Kidney (tissue), 14 donors: ENCODE data around the gene ANKH. TPM values are rescaled to one million over a fixed set of nuclear protein-coding genes. Genes with fewer than 3 reads are reported as not detected.

Source experiments
- DNase-seq, 5 donors: peaks; one replicate each; pipeline ENCODE4 v3.0.0-alpha.2; 2013 to 2020
- FAIRE-seq: peaks from 2 replicates; lab custom pipeline; 2012; peaks lifted over from hg19 to GRCh38; lab: Jason Lieb, UNC
- H3K27ac ChIP-seq, 2 donors: one replicate each; pipeline ENCODE4 v1.7.0; 2013; ENCODE audit warnings: low read depth in 2 of 2, low read length in 2 of 2, inconsistent platforms in 1 of 2
- H3K27me3 ChIP-seq: one replicate; pipeline ENCODE4 v1.7.1; 2013; ENCODE audit warnings: low read length, inconsistent platforms; ENCODE audit not compliant: control insufficient read depth, insufficient read depth
- H3K36me3 ChIP-seq, 3 donors: one replicate each; pipeline versions ENCODE4 v1.7.0 to v1.7.1; 2013; ENCODE audit warnings: low read length in 3 of 3, control low read depth in 1 of 3, inconsistent platforms in 1 of 3; ENCODE audit not compliant: insufficient read depth in 3 of 3, control insufficient read depth in 2 of 3
- H3K4me1 ChIP-seq, 3 donors: one replicate each; pipeline versions ENCODE4 v1.7.0 to v1.7.1; 2013; ENCODE audit warnings: low read length in 3 of 3, inconsistent platforms in 1 of 3, low read depth in 1 of 3; ENCODE audit not compliant: control insufficient read depth in 2 of 3, insufficient read depth in 2 of 3
- H3K4me3 ChIP-seq, 3 donors: one replicate each; pipeline versions ENCODE4 v1.7.0 to v1.8.1; 2013; ENCODE audit warnings: low read length in 3 of 3, control low read depth in 1 of 3, inconsistent platforms in 1 of 3
- H3K9ac ChIP-seq, 3 donors: one replicate each; pipeline versions ENCODE4 v1.7.0 to v1.7.1; 2013; ENCODE audit warnings: low read length in 3 of 3, control low read depth in 1 of 3, inconsistent platforms in 1 of 3
- H3K9me3 ChIP-seq, 3 donors: one replicate each; pipeline versions ENCODE4 v1.7.0 to v1.7.1; 2013; ENCODE audit warnings: low read length in 3 of 3, control low read depth in 1 of 3, inconsistent platforms in 1 of 3; ENCODE audit not compliant: control insufficient read depth in 2 of 3, insufficient read depth in 1 of 3
- CTCF ChIP-seq: IDR thresholded peaks from 3 replicates; pipeline ENCODE4 v1.5.1; 2012; ENCODE audit warnings: mild to moderate bottlenecking, moderate library complexity, borderline replicate concordance; ENCODE audit not compliant: insufficient read depth; ENCODE audit errors: extremely low read depth
- intact Hi-C: fragments of 100-400 bp; cut with DNase I; formaldehyde crosslinking; loops from one replicate; pipeline ENCODE4 v1.11.1; 2022
- polyA plus RNA-seq: library from polyadenylated mRNA; stranded (reverse); fragments of 350-450 nt; fragmentation: Illumina TruSeq; extraction: RNeasy Lipid Tissue Mini Kit (QIAGEN cat#74804); gene quantifications from one replicate; pipeline ENCODE4 v1.2.3, GENCODE V29; 2014; ENCODE audit warnings: low read depth, low replicate concordance; ENCODE audit not compliant: insufficient read depth
- total RNA-seq: library from RNA; stranded (reverse); fragmentation: NEBNext Ultra II Directional; extraction: Animal tissue kit (Norgen Biotek cat#: 25700); gene quantifications from one replicate; pipeline ENCODE4 v1.2.1, GENCODE V29; 2021
- donor health status: control.
- donor health status: control.
- donor health status: control.
- donor health status: control.
- donor health status: control.
- donor health status: DM: yes; HTN: yes; CAD: no.
- donor health status: Normal renal cell carcinoma (clear cell type).

The ANKH gene
- total and polyA plus RNA-seq, 2 donors from 2014 or later = 19.0 to 44.6 TPM

GRCh38 chr5:14669975-14670374, 201.6 kb downstream of the ANKH start:
- peaks cover 0 to 5% (median 2%) of the 10 kb centered on the region in 3 donors for H3K36me3 ChIP-seq
- H3K27me3 ChIP-seq = no peaks in the 10 kb centered on the region
- no peak overlapping the region for H3K4me3 ChIP-seq
- intact Hi-C loops = no loop called here
- FAIRE-seq (no peak), DNase-seq (no peak)
- H3K4me1 ChIP-seq = peaks cover 0 to 28% (median 19%) of the 10 kb centered on the region in 3 donors
- no peak for TF ChIP-seq CTCF
- no peaks in the 10 kb centered on the region for H3K9me3 ChIP-seq
- no peak overlapping the region for H3K9ac ChIP-seq
- H3K27ac ChIP-seq = no peak overlapping the region

- TF ChIP-seq CTCF = no peak
- DNase-seq (no peak), FAIRE-seq (no peak)
- Histone ChIP-seq H3K9ac (no peak overlapping the region), H3K27me3 (no peaks in the 10 kb centered on the region), H3K9me3 (no peaks in the 10 kb centered on the region), H3K4me3 (no peak overlapping the region), H3K27ac (no peak overlapping the region), H3K4me1 (peaks cover 0 to 28% (median 19%) of the 10 kb centered on the region in 3 donors), H3K36me3 (peaks cover 0 to 5% (median 2%) of the 10 kb centered on the region in 3 donors)
- intact Hi-C loops = no loop called here
Measured at GRCh38 chr5:14669415-14669814, 202.2 kb downstream of the ANKH start.

- H3K27me3 ChIP-seq = no peaks in the 10 kb centered on the region
- H3K4me1 ChIP-seq = peaks cover 0 to 30% (median 19%) of the 10 kb centered on the region in 3 donors
- TF ChIP-seq CTCF = no peak
- FAIRE-seq (no peak), DNase-seq (no peak)
- H3K9ac ChIP-seq = no peak overlapping the region
- H3K4me3 ChIP-seq = no peak overlapping the region
- no peaks in the 10 kb centered on the region for H3K9me3 ChIP-seq
- H3K27ac ChIP-seq = no peak overlapping the region
- H3K36me3 ChIP-seq = peaks cover 0 to 2% (median 0%) of the 10 kb centered on the region in 3 donors
- intact Hi-C loops = no loop called here
Measured at GRCh38 chr5:14668181-14668591, 203.4 kb downstream of the ANKH start.

GRCh38 chr5:14667770-14668169, 203.8 kb downstream of the ANKH start:
- intact Hi-C loops = no loop called here
- no peak overlapping the region for H3K9ac ChIP-seq
- no peak overlapping the region for H3K4me3 ChIP-seq
- TF ChIP-seq CTCF = no peak
- DNase-seq (no peak), FAIRE-seq (no peak)
- H3K36me3 ChIP-seq = peaks cover 0 to 2% (median 0%) of the 10 kb centered on the region in 3 donors
- H3K4me1 ChIP-seq = peaks cover 0 to 33% (median 19%) of the 10 kb centered on the region in 3 donors
- H3K27me3 ChIP-seq = no peaks in the 10 kb centered on the region
- no peak overlapping the region for H3K27ac ChIP-seq
- H3K9me3 ChIP-seq = no peaks in the 10 kb centered on the region
